Vagina (tissue), 2 donors: ENCODE data around the gene FERMT2. TPM values are rescaled to one million over a fixed set of nuclear protein-coding genes. Genes with fewer than 3 reads are reported as not detected.

Source experiments
- DNase-seq, 2 donors: peaks; one replicate each; pipeline ENCODE4 v3.0.0-alpha.2; 2017; ENCODE audit errors: extremely low spot score in 2 of 2
- H3K27ac ChIP-seq: fragments of 200-600 bp; sonication (generic); one replicate; pipeline ENCODE4 v1.5.1; 2019
- H3K27me3 ChIP-seq: fragments of 200-600 bp; sonication (generic); one replicate; pipeline ENCODE4 v1.5.1; 2019
- H3K36me3 ChIP-seq, 2 donors: fragments of 200-600 bp; sonication (generic); one replicate each; pipeline ENCODE4 v1.5.1; 2017 to 2019
- H3K4me1 ChIP-seq: fragments of 200-600 bp; sonication (generic); one replicate; pipeline ENCODE4 v1.5.1; 2019
- H3K4me3 ChIP-seq, 2 donors: fragments of 200-600 bp; sonication (generic); 1 replicate in 1 of 2; 2 replicates in 1 of 2; pipeline ENCODE4 v1.5.1; 2016 to 2019
- H3K9me3 ChIP-seq: fragments of 200-600 bp; sonication (generic); one replicate; pipeline ENCODE4 v1.5.1; 2019
- POLR2A ChIP-seq, 2 donors: fragments of 450-650 bp; IDR thresholded peaks; one replicate each; pipeline ENCODE4 v1.6.1; 2017; ENCODE audit warnings: antibody characterized with exemption in 2 of 2, mild to moderate bottlenecking in 2 of 2, moderate library complexity in 2 of 2
- POLR2AphosphoS5 ChIP-seq, 2 donors: sonication (generic); formaldehyde crosslinking; IDR thresholded peaks; one replicate each; pipeline ENCODE4 v1.9.0; 2017; ENCODE audit warnings: antibody characterized with exemption in 2 of 2, mild to moderate bottlenecking in 2 of 2, low read depth in 1 of 2; ENCODE audit not compliant: insufficient read depth in 1 of 2
- intact Hi-C: fragments of 100-400 bp; cut with DNase I; formaldehyde crosslinking; loops from one replicate; pipeline ENCODE4 v1.15.1; 2023
- total RNA-seq: library from RNA; depleted of rRNA; stranded (reverse); fragments of >200 nt; gene quantifications from one replicate; pipeline ENCODE4 v1.2.3, GENCODE V29; 2016
- TF ChIP-seq, protein P1 (sequence below), 3 experiments: fragments of 450-650 bp in 2 of 3; fragments of 200-600 bp in 1 of 3; sonication (generic) in 1 of 3; IDR thresholded peaks; one replicate each; pipeline ENCODE4 v1.5.1; 2017 to 2019; ENCODE audit warnings: antibody characterized with exemption in 3 of 3, mild to moderate bottlenecking in 2 of 3, moderate library complexity in 2 of 3

Gene FERMT2
- total RNA-seq, 1 donor from 2014 or later = 70.2 TPM

DNA sequence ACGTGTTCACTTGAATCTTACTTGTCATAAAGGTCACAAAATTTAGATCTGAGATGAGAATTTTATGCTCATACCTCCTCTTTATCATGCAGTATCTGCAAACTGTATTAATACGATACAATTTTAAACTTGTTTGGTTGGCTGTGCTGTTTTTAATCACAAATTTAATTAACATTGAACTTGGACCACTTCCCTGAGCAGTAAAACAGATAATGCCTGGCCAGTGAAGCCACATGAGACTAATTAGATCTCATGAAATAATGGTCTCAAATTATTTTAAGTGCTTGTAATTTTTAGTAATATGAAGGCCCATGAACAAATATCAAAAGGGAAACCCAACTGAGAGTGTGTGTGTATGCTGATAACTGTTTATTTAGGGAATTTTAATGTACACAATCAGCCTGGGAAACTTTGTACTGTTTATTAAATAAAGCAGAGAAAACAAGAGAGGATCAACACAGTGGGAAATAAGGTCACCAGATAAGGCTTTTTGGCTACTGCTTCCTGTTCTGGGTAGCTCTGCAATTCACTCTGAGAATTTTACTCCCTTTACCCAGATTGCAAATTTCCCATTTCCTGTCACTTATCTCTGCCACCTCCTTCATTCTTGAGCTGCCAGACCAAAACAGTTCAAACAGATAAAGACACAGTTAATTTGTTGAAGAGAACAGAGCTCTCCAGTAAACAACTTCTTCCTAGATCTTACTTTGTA is 97.9 kb downstream of the FERMT2 start:
- Histone ChIP-seq H3K4me3 (no peak overlapping the region), H3K27ac (no peak overlapping the region), H3K4me1 (no peaks in the 10 kb centered on the region), H3K27me3 (no peaks in the 10 kb centered on the region), H3K36me3 (no peaks in the 10 kb centered on the region), H3K9me3 (no peaks in the 10 kb centered on the region)
- intact Hi-C loops = no loop called here
- no peak for DNase-seq
- no peak for TF ChIP-seq POLR2AphosphoS5 (IDR thresholded peaks at IDR 0.05; ENCODE audit: insufficient read depth in 1 of 2, low read depth in 1 of 2)
- no peak for TF ChIP-seq POLR2A (IDR thresholded peaks at IDR 0.05)
- TF ChIP-seq, protein P1, sequence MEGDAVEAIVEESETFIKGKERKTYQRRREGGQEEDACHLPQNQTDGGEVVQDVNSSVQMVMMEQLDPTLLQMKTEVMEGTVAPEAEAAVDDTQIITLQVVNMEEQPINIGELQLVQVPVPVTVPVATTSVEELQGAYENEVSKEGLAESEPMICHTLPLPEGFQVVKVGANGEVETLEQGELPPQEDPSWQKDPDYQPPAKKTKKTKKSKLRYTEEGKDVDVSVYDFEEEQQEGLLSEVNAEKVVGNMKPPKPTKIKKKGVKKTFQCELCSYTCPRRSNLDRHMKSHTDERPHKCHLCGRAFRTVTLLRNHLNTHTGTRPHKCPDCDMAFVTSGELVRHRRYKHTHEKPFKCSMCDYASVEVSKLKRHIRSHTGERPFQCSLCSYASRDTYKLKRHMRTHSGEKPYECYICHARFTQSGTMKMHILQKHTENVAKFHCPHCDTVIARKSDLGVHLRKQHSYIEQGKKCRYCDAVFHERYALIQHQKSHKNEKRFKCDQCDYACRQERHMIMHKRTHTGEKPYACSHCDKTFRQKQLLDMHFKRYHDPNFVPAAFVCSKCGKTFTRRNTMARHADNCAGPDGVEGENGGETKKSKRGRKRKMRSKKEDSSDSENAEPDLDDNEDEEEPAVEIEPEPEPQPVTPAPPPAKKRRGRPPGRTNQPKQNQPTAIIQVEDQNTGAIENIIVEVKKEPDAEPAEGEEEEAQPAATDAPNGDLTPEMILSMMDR (IDR thresholded peaks at IDR 0.05) = no peak

DNA sequence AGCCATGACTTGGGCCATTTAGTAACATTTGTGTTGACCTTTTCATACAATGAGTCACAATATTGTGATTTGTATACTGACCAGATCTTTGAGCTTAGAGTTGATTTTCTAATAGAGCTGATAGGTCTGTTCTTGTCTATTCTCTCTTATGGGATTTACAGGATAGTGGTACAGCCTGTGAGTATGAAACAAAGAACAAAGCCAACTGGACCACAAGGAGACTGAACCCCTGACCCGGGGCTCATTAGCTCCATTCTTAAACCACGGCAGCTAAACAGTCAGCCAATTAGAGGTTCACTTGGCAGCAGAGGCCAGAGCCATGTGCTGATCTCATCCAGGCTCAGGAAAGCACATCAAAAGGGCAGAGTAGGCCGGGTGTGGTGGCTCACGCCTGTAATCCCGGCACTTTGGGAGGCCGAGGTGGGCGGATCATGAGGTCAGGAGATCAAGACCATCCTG is 100.4 kb downstream of the FERMT2 start:
- H3K27me3 ChIP-seq = no peaks in the 10 kb centered on the region
- H3K4me1 ChIP-seq = no peaks in the 10 kb centered on the region
- DNase-seq = no peak
- H3K4me3 ChIP-seq = no peak overlapping the region
- TF ChIP-seq POLR2AphosphoS5 (IDR thresholded peaks at IDR 0.05; ENCODE audit: insufficient read depth in 1 of 2, low read depth in 1 of 2) (no peak), POLR2A (IDR thresholded peaks at IDR 0.05) (no peak)
- TF ChIP-seq, protein P1 (IDR thresholded peaks at IDR 0.05) = no peak
- intact Hi-C loops = no loop called here
- no peaks in the 10 kb centered on the region for H3K36me3 ChIP-seq
- H3K27ac ChIP-seq = no peak overlapping the region
- H3K9me3 ChIP-seq = no peaks in the 10 kb centered on the region

DNA sequence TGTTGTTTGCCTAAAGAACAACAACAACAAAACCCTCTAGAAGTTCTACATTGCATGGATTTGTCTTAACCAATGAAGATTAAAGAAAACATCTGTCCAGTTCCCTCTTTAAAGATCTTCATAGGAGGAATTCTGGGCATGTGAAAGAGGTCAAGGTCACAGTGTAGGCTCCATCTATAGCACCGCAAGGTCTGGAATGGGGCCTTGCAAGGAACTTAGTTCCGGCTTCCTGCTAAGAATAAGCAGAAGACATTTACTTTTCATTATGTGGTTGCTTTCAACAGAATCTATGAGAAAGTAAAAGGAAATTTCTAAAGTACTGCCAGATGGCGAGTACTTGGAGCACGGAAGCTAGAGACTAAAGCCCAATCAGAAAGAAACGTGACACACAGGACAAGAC is 102.2 kb downstream of the FERMT2 start:
- no peak for DNase-seq
- Histone ChIP-seq H3K9me3 (no peaks in the 10 kb centered on the region), H3K4me1 (peaks cover 14% of the 10 kb centered on the region), H3K27ac (no peak overlapping the region), H3K27me3 (no peaks in the 10 kb centered on the region), H3K36me3 (no peaks in the 10 kb centered on the region), H3K4me3 (no peak overlapping the region)
- TF ChIP-seq, protein P1 (IDR thresholded peaks at IDR 0.05) = no peak
- intact Hi-C loops = no loop called here

DNA sequence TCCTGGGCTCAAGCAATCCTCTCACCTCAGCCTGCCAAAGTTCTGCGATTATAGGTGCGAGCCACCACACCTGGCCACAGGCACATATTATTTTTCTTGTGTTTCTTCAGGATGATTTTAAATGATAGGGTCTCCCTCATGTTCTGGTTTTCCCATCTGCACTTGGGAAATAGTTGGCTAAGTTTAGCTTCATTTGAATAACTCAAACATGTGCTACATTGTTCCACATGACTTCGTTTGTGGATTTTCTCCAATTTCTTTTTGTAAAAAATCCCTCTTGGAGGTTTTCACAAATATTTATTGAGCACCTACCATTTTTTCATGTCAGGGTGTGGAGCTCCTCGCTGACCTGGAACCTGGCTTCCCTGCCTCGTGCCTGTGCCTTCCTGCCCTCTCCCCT is 104.3 kb downstream of the FERMT2 start:
- H3K4me3 ChIP-seq = no peak overlapping the region
- peaks cover 14% of the 10 kb centered on the region for H3K4me1 ChIP-seq
- DNase-seq = no peak
- TF ChIP-seq POLR2AphosphoS5 (IDR thresholded peaks at IDR 0.05; ENCODE audit: insufficient read depth in 1 of 2, low read depth in 1 of 2) = no peak
- no peak for TF ChIP-seq POLR2A (IDR thresholded peaks at IDR 0.05)
- TF ChIP-seq, protein P1 (IDR thresholded peaks at IDR 0.05) = no peak
- no peak overlapping the region for H3K27ac ChIP-seq
- H3K9me3 ChIP-seq = no peaks in the 10 kb centered on the region
- no peaks in the 10 kb centered on the region for H3K27me3 ChIP-seq
- intact Hi-C loops = no loop called here
- no peaks in the 10 kb centered on the region for H3K36me3 ChIP-seq

DNA sequence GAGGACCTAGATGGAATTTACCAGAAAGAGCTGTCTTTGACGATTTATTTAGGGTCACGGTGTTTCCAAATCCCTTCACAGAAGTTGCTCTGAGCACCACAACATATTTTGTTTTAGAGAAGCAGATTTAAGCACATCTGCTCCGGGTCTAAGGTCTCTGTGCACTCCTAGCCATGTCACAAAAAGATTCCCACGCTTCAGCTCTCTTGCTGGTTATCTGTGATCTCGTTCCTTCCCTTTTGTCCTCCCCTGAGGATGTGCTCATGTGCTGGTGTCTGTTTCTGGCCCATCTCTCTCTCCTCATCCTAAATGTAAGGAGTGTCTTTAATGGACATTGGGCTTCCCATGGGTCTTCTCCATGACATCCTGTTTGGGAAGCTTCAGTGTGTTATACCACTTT is 105.8 kb downstream of the FERMT2 start:
- no peaks in the 10 kb centered on the region for H3K36me3 ChIP-seq
- H3K4me3 ChIP-seq = no peak overlapping the region
- no peak for DNase-seq
- peak overlapping the region; percentile 60 for H3K27ac ChIP-seq
- no peaks in the 10 kb centered on the region for H3K9me3 ChIP-seq
- H3K27me3 ChIP-seq = no peaks in the 10 kb centered on the region
- intact Hi-C loops = no loop called here
- TF ChIP-seq POLR2AphosphoS5 (IDR thresholded peaks at IDR 0.05; ENCODE audit: insufficient read depth in 1 of 2, low read depth in 1 of 2) (no peak), POLR2A (IDR thresholded peaks at IDR 0.05) (no peak)
- TF ChIP-seq, protein P1 (IDR thresholded peaks at IDR 0.05) = no peak
- H3K4me1 ChIP-seq = peaks cover 14% of the 10 kb centered on the region
